NCI-H2227 treated with DMSO at 0.1 percent for 48 hours (cell line): Measurements from ENCODE around the gene TBX2.
A peak's percentile ranks its signal among the peaks of the same experiment; 100 is the strongest.
"Not testable (repeated sequence)": the region's sequence is repeated elsewhere in the genome, so short reads cannot be mapped to it uniquely, and the experiment has no call there.

Experiments
- DNase-seq: peaks from one replicate; lab custom pipeline; 2025; lab: John Stamatoyannopoulos, UW

The TBX2 gene

DNA sequence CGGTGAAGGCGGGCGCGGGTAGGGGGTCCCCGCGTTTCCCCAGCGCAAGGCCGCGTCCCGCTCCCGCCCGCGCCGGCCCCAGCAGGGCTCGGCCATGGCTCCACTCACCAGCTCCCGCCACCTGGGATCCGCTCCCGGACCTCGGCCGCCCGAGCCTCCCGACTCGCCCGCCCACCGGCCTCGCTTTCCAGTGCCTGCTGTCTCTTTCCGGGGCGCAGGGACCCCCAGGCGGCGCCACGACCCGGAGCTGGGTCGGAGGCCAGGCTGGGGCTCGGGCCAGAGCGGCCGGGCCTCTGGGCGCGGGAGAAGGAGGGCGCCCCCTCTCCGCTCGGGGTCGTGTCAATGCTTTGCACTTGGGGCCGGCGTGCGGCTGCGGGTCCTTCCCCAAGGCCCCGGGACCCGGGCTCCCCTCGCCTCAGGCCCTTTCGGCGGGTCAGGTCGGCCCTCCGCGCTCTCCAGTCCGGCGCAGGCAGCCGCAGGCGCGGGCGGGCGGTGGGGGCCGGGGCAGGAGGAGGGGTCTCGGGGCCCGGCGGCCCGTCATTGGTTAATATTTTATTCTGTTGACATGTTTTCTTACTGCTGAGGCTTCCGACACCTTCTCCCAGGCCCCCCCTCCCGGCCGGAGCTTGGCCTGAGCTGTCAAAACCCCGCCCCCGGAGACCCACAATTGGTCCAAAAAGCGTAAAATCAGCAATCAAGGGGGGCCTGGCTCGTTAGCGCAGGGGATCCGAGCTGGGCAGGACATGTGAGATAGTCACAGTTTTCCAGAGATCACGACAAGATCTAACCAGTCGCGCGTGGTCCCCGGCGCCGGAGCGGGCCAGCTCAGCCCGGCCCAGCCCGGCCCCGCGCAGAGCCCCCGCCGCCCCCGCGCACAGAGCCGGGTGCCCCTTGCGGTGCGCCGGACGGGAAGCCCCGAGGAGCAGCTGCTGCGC lies at the start of gene TBX2:
TSS of gene TBX2 (plus strand) at position 713 of the 935 bp plus-strand sequence. CDS start 334 bp downstream, outside the sequence.
- peak; percentile 76 for DNase-seq

DNA sequence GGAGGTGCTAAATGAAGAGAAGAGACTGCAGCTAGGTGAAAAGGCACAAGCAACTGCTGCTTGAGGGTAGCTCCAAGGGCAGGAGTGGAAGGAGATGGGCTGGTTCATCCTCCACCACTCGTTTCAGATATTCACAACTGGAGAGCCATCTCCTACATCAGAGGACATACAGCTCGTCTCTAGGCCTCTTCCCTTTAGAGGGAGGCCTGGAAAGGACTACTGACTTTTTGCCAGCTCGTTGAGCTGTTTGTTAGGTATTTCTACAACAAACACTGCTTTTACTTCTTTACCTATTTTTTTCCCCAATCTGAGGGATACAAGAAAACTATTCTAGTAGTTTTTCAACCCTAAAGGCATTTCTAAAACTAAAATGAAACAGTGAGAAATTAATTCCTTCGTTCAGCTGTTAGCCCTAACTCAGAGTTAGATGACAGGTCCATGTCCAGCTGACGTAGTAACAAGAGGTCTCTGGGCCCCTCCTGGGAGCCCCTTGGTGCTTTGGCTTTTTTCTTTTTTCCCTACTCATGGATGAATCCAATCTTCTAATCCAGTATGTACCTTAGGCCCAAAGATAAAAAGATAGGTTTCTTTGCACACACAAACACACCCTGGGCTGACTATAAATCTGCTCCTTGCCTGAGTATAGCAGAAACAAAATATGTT lies 47.8 kb upstream of the TBX2 start:
- no peak for DNase-seq

DNA sequence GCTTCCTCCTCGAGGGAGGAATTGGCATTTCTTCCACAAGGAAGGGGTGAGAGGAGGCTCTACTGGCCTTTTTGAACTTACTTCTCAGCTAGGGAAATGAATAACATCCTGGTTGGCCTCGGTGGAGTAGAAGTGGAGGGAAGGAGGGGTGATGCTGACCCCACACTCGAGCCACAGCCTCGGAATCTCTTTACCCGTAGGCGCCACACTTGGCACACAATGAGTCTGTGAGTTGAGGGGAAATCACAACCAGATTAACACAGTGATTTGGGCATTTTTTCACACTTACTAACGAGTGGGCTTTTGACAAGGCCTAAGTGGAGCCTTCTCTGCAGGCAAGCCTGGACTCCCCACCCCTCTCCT lies 47.3 kb upstream of the TBX2 start:
- no peak for DNase-seq

DNA sequence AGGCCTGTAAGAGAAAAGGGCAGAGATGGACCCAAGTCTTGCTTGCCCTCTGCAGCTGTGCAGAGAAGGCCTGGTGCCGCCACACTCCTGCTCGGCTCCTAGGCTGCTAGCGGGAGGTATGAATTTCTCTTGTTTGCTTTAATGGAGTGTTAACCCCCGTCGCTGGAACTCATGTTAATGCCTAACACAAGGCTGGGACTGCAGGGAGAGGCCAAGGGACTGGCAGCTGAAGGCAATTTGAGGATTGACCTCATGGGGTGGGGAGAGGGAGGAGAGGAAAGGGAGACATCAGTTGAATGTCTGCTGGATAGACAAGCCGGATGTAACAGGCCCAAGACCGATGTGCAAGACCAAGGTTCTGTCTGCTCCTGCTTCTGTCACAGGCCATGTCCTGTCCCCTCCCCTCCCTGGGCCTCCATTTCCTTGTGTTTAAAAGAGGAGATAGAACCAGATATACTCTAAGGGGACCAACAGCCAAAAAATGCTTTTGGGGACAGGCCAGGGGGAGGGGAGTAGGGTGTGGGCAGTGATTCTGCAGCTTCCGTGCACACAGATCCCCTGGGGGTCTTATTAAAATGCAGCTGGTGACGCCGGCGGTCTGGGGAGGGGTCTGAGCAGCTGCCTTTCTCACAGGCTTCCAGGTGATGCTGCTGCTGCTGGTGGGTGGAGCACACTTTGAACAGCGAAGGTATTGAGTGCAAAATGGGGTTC lies 46.7 kb upstream of the TBX2 start:
- peak; percentile 29 for DNase-seq

DNA sequence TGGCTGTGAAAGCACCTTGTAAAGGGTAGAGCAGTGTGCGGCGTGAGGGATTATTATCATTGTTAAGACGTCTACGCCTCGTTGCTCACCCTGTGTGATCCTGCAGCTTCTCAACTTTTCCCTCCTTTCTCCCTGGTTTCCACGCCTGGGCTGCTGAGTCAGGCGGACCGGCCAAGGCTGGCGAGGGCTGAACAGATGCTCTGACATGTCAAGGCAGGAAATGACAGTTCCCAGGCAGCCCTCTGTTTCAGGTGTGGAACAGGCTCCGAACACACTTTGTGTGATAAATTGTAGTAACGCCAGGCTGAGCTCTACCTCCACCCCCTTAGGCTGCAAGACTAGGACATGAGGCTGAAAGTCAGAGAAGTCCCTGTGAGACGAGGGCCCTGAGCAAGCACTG lies 46.0 kb upstream of the TBX2 start:
- no peak for DNase-seq

DNA sequence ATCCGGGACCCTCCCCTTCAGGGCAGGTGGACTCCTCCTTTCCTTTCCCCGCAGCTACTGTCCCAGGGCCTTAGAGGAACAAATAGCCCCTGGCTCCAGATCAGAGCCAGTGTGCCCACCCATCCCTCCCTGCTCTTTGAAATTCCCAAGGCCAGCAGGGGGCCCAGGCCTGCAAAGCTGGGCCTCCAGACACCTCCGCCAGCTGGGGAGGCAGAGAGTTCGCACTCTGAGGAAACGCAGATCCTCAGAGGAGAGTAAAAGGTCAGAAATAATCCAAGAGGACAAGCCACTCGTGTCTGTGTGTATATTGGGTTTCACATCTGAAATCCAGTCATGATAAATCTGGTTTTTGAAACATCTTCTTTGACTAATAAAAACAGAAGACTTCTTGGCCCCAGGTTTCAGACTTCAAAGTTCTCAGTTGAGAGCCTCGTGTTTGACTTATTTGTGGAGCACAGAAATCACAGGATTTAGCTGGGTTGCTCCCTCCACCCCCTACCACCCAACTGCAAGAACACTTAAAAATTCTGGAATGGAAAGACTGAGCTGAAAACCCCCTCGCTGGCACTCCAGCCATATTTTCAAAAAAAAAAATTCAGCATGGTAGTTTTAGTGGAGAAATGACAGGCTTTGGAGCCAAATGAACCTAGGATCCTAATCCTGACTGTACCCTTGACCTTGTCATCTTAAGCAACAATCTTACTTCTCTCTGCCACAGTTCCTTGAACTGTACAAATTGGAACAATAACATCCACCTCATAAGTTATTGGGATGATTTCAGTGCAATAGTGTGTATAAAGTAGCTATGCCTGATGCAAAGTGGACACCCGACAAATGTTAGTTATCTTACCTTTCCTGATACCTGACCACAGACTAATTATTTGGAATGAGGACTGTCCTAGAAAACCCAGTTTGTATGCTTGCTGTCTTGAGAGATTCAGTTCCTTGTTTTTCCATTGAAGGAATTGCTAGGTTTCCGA lies 44.5 kb upstream of the TBX2 start:
- no peak for DNase-seq

DNA sequence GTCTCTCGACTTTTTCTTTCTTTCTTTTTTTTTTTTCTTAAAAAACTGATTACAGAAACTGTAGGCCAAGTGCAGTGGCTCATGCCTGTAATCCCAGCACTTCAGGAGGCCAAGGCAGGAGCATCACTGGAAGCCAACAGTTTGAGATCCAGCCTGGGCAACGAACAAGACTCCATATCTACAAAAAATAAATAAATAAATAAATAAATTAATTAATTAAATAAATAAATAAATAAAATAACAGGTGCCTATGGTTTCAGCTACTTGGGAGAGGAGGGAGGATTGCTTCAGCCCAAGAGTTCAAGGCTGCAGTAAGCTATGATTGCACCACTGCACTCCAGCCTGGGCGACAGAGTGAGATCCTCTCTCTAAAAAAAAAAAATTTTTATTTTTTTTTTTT lies 42.6 kb upstream of the TBX2 start:
- not testable (repeated sequence) for DNase-seq

DNA sequence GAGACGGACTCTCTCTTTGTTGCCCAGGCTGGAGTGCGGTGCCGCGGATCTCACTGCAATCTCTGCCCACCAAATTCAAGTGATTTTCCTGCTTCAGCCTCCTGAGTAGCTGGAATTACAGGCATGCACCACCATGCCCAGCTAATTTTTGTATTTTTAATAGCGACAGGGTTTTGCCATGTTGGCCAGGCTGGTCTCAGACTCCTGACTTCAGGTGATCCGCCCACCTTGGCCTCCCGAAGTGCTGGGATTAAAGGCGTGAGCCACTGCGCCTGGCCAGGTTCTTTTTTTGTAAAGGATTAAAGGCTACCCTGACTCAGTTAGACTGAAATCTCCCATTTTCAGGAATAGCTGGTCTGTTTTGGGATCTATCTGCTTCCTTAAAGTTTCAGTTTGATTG lies 40.1 kb upstream of the TBX2 start:
- not testable (repeated sequence) for DNase-seq

DNA sequence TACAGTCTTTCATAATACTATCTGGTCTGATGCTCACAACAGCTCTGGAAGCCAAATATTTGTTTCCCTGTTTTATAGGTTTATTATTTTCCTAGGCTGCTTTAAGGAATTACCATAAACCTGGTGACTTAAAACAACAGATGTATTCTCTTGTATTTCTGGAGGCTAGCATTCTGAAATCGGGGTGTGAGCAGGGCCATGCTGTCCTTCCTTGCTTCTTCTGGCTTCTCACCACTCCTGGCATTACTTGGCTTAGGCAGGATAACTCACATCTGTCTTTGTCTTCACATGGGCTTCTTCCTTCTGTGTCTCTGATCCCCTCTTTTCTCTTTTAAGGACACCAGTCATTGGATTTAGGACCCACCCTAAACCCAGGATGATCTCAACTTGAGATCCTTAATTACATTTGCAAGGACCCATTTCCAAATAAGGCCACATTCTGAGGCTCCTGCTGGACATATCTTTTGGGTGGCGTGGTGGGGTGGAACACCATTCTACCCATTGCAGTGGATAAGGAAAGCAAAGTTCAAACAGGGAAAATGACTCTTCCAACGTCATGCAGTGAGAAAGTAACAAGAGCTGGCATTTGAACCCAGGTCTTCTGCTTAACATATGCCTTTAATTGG lies 39.2 kb upstream of the TBX2 start:
- DNase-seq: no peak

DNA sequence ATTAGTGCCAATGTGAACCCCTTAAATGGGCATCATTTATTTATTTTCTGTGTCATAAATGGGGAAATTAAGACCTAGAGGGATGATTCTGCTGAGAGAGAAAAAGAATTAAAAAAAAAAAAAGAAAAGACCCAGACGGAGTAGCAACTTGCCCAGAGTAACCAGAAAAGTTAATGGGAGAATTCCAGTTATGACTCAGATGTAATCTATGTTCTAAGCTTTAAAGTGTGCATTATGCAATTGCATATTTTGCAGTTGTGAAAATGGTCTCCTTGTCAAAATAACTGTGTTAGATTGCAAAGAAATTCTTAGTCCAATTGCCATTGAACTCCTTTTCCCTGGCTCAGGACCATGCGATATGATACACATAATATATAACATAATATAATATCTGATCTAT lies 38.6 kb upstream of the TBX2 start:
- DNase-seq: no peak

DNA sequence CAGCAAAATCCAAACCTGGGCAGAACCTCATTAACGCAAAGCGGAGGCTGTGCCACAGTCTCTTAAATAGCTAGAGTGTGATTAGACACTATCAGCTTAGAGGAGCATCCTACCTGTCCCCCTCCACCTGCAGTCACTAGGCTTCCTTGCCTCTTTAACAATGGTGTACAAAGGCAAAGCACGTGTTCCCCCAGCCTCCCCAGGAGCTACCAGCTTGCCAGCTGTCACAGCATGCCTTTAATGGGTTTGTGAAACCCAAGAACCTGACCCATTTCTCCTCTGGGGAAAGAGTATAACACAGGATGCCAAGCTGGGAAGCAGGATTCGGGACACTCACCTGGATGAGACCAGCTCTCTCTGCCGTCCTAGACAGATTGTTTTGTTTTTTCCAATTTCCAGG lies 37.2 kb upstream of the TBX2 start:
- DNase-seq: no peak

DNA sequence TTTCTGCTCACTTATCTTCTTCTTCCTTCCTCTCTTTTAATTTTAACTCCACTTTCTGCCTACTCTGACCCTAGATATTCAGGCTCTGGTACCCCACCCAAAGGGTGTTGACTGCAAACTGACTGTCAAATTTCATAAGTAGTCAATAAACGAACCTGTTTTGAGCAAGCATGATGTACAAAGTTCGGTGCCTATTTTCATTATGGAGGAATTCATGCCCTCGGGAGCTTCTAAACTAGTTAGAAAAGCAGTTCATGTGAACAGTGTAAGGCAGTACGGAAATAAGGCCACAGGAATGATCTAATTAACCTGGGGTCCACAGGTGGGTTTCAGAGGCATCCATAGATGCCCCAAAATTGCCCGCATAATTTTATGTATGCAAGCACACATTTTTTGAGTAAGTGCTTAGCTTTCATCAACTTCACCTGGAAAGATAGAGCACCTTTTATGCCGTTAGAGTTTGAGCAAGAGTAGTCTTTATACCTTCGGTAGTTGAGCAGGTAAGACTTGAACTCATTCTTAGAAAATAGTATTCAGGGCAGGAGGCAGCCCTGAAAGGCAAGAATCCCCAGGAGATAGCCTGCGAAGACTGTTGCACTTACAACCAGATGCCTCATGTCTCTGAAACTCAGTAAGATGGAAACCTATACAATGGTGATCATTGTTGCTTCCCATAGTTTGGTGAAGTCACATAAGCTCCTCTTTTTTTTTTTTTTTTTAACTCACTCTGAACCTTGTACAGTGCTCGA lies 36.6 kb upstream of the TBX2 start:
- no peak for DNase-seq

DNA sequence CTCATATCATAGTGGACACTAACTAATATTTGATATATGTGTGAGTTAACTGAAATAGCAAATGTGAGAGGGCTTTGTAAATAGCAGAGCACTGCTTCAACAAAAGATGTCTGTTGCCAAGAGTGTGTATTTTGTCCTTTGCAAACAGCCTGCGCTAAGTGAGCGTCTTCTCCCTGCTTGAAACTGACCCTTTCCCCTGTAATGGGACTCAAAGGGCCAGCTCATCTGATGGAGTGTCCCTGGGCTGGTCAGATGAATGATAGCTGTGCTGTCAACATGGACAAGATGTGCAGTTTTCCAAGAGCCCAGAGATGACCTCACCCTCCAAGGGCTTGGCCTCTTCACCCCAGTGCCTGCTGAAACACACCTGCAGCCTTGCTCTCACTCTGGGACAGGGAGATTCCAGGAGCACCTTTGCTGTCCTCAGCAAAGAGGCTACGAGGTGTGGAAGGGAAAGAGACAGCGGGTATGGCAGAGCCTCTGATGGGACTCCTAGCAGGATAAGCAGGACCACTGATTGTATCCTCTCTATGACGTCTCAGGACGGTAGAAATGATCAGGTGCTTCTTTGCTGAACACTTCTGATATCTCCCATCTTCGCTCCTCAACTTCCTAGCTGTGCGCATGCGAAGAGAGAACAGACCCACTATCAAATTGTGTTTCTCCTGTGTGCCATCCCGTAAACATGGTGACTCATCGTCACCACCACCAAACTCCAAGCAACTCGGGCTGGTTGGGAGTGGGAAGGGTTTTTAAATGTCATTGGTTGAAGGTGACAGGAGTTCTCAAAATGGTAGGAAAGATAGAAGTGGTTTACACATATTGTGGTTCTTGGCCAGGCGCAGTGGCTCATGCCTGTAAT lies 35.8 kb upstream of the TBX2 start:
- DNase-seq: no peak

DNA sequence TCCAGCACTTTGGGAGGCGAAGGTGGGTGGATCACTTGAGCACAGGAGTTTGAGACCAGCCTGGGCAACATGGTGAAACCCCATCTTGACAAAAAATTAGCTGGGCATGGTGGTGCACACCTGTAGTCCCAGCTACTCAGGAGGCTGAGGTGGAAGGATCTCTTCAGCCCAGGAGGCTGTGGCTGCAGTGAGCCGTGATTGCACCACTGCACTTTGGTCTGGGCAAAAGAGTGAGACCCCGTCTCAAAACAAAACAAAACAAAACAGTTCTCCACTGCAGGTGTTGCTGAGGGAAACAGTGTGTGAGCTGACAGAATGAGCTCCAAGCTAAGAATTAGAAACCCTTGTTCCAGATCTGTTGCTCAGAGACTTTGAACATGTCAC lies 35.2 kb upstream of the TBX2 start:
- DNase-seq: no peak

DNA sequence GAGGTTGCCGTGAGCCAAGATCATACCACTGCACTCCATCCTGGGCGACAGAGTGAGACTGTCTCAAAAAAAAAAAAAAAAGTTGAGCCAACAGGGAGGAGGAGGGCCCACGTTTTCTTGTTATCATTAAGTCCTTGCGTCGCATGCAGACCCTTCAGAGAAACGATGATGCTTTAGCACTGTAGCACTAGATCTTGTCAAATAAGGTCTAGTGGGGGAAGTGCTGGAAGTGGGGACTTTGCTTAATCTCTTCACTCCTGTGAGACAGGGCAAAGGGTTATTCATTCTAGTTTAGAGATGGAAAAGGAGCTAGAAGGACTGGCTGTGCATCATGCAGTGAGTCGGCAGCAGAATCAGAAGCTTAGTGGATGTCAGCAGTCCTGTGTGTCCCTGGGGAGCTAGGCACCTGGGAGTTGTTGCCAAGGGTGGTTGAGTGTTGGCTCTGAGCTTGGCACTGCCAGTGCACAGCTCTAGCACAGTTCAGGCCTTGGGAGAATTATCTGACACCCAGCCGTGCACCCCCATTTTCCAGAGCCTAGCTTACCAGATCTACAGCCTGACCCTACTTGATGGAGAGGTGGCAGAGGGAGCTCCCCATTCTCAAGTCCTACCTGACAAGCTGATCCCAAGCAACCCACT lies 33.4 kb upstream of the TBX2 start:
- no peak for DNase-seq

DNA sequence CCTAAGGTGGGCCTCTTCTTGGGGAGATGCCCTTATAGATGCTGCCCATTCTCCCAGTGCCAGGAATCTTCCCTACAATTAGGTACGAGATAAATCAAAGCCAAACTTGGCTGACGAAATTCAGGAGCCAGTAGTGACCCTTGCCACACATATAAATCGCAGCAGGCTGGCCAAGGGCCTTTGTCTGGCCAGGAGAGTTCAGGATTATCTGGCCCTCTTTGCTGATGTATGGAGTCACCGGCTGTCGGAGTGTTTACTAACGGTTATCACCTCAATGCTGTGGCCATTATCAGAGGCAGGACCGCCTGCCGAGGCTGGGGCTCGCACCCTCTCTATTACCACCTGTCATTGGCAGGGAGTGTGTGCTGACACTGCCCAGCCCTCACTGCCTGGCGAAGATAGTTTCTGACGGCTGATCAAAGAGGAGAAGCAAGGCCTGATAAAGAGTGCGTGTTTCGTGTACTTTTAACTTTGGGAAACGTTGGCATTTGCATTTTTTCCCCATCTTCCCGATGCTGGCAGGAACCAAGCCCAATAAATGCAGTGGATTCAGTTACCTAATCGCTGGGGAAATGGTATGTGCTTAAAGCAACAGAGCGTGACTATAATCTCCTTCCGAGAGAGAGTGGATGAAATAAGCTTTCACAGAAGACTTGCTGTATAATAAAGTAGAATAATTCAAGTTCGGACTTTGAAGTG lies 32.8 kb upstream of the TBX2 start:
- no peak for DNase-seq

DNA sequence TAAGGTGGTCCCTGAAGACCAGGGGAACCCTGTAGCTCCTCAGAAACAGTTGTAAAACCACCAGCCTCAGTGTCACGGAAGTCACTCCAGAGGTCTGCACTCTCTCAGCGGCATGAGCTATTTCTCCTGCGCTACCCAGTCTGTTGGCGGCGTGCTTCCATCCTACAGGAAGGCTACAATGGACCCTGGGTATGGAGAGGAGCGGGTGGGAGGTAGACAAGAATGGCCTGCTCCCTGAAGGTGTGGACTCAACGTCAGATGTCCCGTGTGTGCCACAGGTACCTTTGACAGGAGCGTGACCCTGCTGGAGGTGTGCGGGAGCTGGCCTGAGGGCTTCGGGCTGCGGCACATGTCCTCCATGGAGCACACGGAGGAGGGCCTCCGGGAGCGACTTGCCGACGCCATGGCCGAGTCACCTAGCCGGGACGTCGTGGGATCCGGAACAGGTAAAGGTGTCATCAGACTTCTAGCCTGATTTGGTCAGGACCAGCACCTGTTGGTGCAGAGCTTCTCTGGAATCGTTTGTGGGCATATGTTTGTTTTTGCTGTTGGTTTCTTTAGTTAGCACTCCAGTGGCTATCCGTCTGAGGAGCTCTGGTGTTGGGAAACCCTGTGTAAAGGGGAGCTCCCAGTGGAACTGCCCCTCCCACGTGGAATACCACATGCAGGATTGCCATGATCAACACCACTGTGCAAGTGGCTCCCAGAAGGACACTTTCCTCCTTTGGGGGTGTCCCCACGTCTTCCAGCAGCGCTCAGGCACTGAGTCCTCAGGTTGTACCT lies 31.4 kb upstream of the TBX2 start:
- DNase-seq: no peak
